GM19023 (cell line): ENCODE measurements around the gene SND1.

Source experiments
- ATAC-seq: cut with Tn5 transposase; IDR thresholded peaks from one replicate; pipeline ENCODE4 v1.9.1; 2021; ENCODE audit warnings: mild to moderate bottlenecking, moderate library complexity; ENCODE audit not compliant: unreplicated experiment

SND1 gene

GRCh38 chr7:127651556-127652332 is at the start of gene SND1:
Gene SND1 (plus strand): TSS chr7:127652194. CDS start chr7:127652374, 180 bp downstream.
- peak; percentile 94 for ATAC-seq

GRCh38 chr7:127608446-127608845 is 43.5 kb upstream of the SND1 start:
- ATAC-seq: no peak

- no peak for ATAC-seq
Measured at GRCh38 chr7:127609297-127609696, 42.7 kb upstream of the SND1 start.

- ATAC-seq: no peak
Measured at GRCh38 chr7:127612263-127612662, 39.7 kb upstream of the SND1 start.

GRCh38 chr7:127616724-127617123 is 35.3 kb upstream of the SND1 start:
- ATAC-seq: no peak

- no peak for ATAC-seq
Measured at GRCh38 chr7:127618042-127618441, 34.0 kb upstream of the SND1 start, which contains the start of gene PAX4. Gene PAX4 (minus strand): TSS chr7:127618142. CDS start chr7:127615928, 2,214 bp downstream.

GRCh38 chr7:127618775-127619174 is 33.2 kb upstream of the SND1 start:
- ATAC-seq: no peak

GRCh38 chr7:127619681-127620405 is 32.2 kb upstream of the SND1 start:
- ATAC-seq: no peak

- no peak for ATAC-seq
Measured at GRCh38 chr7:127620406-127621233, 31.4 kb upstream of the SND1 start.

- no peak for ATAC-seq
Measured at GRCh38 chr7:127625331-127625730, 26.7 kb upstream of the SND1 start.

- ATAC-seq: no peak
Measured at GRCh38 chr7:127628445-127628844, 23.5 kb upstream of the SND1 start.

- no peak for ATAC-seq
Measured at GRCh38 chr7:127629268-127629854, 22.6 kb upstream of the SND1 start.

- no peak for ATAC-seq
Measured at GRCh38 chr7:127632276-127632910, 19.6 kb upstream of the SND1 start.

GRCh38 chr7:127635659-127636285 is 16.2 kb upstream of the SND1 start:
- no peak for ATAC-seq

GRCh38 chr7:127638197-127638596 is 13.8 kb upstream of the SND1 start:
- no peak for ATAC-seq

GRCh38 chr7:127644484-127644883 is 7.5 kb upstream of the SND1 start:
- no peak for ATAC-seq

GRCh38 chr7:127647636-127648035 is 4.4 kb upstream of the SND1 start:
- ATAC-seq: no peak

- ATAC-seq: no peak
Measured at GRCh38 chr7:127648986-127649385, 3.0 kb upstream of the SND1 start.

GRCh38 chr7:127650847-127651555 is 993 bp upstream of the SND1 start:
- no peak for ATAC-seq
